HEK293 (cell line): ENCODE results near the gene HDDC3.

ENCODE experiments used
- CTCF ChIA-PET: fragments of 350-600 bp; formaldehyde crosslinking; extraction: SDS; loops from one replicate; lab custom pipeline; 2021; ENCODE audit warnings: antibody characterized with exemption; lab: Yijun Ruan, JAX
- POLR2A ChIA-PET: fragments of 300-600 bp; formaldehyde crosslinking; extraction: SDS; loops from one replicate; lab custom pipeline; 2020; ENCODE audit warnings: antibody characterized with exemption, inconsistent platforms; lab: Yijun Ruan, JAX
- H3K27ac ChIP-seq: fragments of 200-500 bp; sonication (Bioruptor generic); 2 replicates; pipeline ENCODE4 v1.5.1; 2014; ENCODE audit warnings: low read depth, low read length, control low read depth, inconsistent platforms; ENCODE audit errors: extremely low read depth
- H3K36me3 ChIP-seq, 2 experiments: fragments of 200-500 bp in 1 of 2; sonication (Bioruptor generic) in 1 of 2; 1 replicate in 1 of 2; 2 replicates in 1 of 2; pipeline ENCODE4 v1.5.1; 2014 to 2017; ENCODE audit warnings: inconsistent platforms in 2 of 2, low read length in 2 of 2; ENCODE audit not compliant: control insufficient read depth in 2 of 2, insufficient read depth in 1 of 2
- H3K4me1 ChIP-seq: fragments of 200-500 bp; sonication (Bioruptor generic); 2 replicates; pipeline ENCODE4 v1.5.1; 2014; ENCODE audit warnings: mild to moderate bottlenecking, low read length, inconsistent platforms; ENCODE audit not compliant: control insufficient read depth, insufficient read depth
- H3K4me3 ChIP-seq: 2 replicates; pipeline ENCODE4 v1.5.1; 2011; ENCODE audit warnings: low read depth, mild to moderate bottlenecking, control low read depth, low read length, moderate library complexity
- H3K9me3 ChIP-seq: fragments of 200-500 bp; sonication (Bioruptor generic); 2 replicates; pipeline ENCODE4 v1.5.1; 2014; ENCODE audit warnings: low read depth, low read length, inconsistent platforms; ENCODE audit not compliant: control insufficient read depth, insufficient read depth
- ATF2 ChIP-seq: fragments of 450-650 bp; formaldehyde crosslinking; IDR thresholded peaks from 2 replicates; pipeline ENCODE4 v1.5.1; 2016; ENCODE audit warnings: missing biosample characterization, missing genetic modification characterization, low read depth
- HIC1 ChIP-seq: fragments of 450-650 bp; formaldehyde crosslinking; IDR thresholded peaks from 2 replicates; pipeline ENCODE4 v1.5.1; 2016; ENCODE audit warnings: missing biosample characterization, missing genetic modification characterization
- KLF10 ChIP-seq: fragments of 450-650 bp; IDR thresholded peaks from 2 replicates; pipeline ENCODE4 v1.5.1; 2018; ENCODE audit warnings: missing biosample characterization, mild to moderate bottlenecking, missing genetic modification characterization
- KLF17 ChIP-seq: fragments of 450-650 bp; formaldehyde crosslinking; IDR thresholded peaks from 2 replicates; pipeline ENCODE4 v1.5.1; 2016; ENCODE audit warnings: missing biosample characterization, missing genetic modification characterization
- KLF7 ChIP-seq: fragments of 450-650 bp; formaldehyde crosslinking; IDR thresholded peaks from 2 replicates; pipeline ENCODE4 v1.5.1; 2016; ENCODE audit warnings: missing biosample characterization, missing genetic modification characterization, borderline replicate concordance
- PRDM1 ChIP-seq: fragments of 450-650 bp; formaldehyde crosslinking; IDR thresholded peaks from 2 replicates; pipeline ENCODE4; 2016; ENCODE audit warnings: missing biosample characterization, missing genetic modification characterization
- PRDM6 ChIP-seq: fragments of 450-650 bp; formaldehyde crosslinking; IDR thresholded peaks from 2 replicates; pipeline ENCODE4 v1.5.1; 2017; ENCODE audit warnings: missing biosample characterization, missing genetic modification characterization
- RBAK ChIP-seq: fragments of 450-650 bp; formaldehyde crosslinking; IDR thresholded peaks from 2 replicates; pipeline ENCODE4 v1.5.1; 2016; ENCODE audit warnings: missing biosample characterization, missing genetic modification characterization
- ZFP41 ChIP-seq: fragments of 450-650 bp; formaldehyde crosslinking; IDR thresholded peaks from 2 replicates; pipeline ENCODE4 v1.5.1; 2016; ENCODE audit warnings: missing biosample characterization, missing genetic modification characterization, borderline replicate concordance
- ZNF138 ChIP-seq: fragments of 450-650 bp; formaldehyde crosslinking; IDR thresholded peaks from 2 replicates; pipeline ENCODE4 v1.5.1; 2016; ENCODE audit warnings: missing biosample characterization, missing genetic modification characterization, borderline replicate concordance
- ZNF157 ChIP-seq: fragments of 450-650 bp; formaldehyde crosslinking; IDR thresholded peaks from 2 replicates; pipeline ENCODE4 v1.5.1; 2016; ENCODE audit warnings: missing biosample characterization, missing genetic modification characterization
- ZNF184 ChIP-seq: fragments of 450-650 bp; IDR thresholded peaks from 2 replicates; pipeline ENCODE4 v1.5.1; 2018; ENCODE audit warnings: missing biosample characterization, mild to moderate bottlenecking, missing genetic modification characterization
- ZNF214 ChIP-seq: fragments of 450-650 bp; formaldehyde crosslinking; IDR thresholded peaks from 2 replicates; pipeline ENCODE4 v1.5.1; 2017; ENCODE audit warnings: missing biosample characterization, mild to moderate bottlenecking, missing genetic modification characterization, borderline replicate concordance
- ZNF354C ChIP-seq: fragments of 450-650 bp; formaldehyde crosslinking; IDR thresholded peaks from 2 replicates; pipeline ENCODE4 v1.5.1; 2016; ENCODE audit warnings: missing biosample characterization, missing genetic modification characterization, low read depth, borderline replicate concordance
- ZNF391 ChIP-seq: fragments of 450-650 bp; formaldehyde crosslinking; IDR thresholded peaks from 2 replicates; pipeline ENCODE4 v1.5.1; 2016; ENCODE audit warnings: low read depth, missing biosample characterization, missing genetic modification characterization, borderline replicate concordance
- ZNF423 ChIP-seq: fragments of 450-650 bp; formaldehyde crosslinking; IDR thresholded peaks from 2 replicates; pipeline ENCODE4 v1.5.1; 2016; ENCODE audit warnings: missing biosample characterization, missing genetic modification characterization
- ZNF544 ChIP-seq: fragments of 450-650 bp; formaldehyde crosslinking; IDR thresholded peaks from 2 replicates; pipeline ENCODE4 v1.5.0; 2017; ENCODE audit warnings: missing biosample characterization, missing genetic modification characterization
- ZNF664 ChIP-seq: fragments of 450-650 bp; formaldehyde crosslinking; IDR thresholded peaks from 2 replicates; pipeline ENCODE4 v1.5.1; 2016; ENCODE audit warnings: missing biosample characterization, missing genetic modification characterization
- ZNF707 ChIP-seq: fragments of 450-650 bp; formaldehyde crosslinking; IDR thresholded peaks from 2 replicates; pipeline ENCODE4 v1.5.1; 2016; ENCODE audit warnings: missing biosample characterization, missing genetic modification characterization
- ZNF76 ChIP-seq: fragments of 450-650 bp; formaldehyde crosslinking; IDR thresholded peaks from 2 replicates; pipeline ENCODE4; 2016; ENCODE audit warnings: low read depth, missing biosample characterization, missing genetic modification characterization, borderline replicate concordance
- ZSCAN16 ChIP-seq: fragments of 450-650 bp; formaldehyde crosslinking; IDR thresholded peaks from 2 replicates; pipeline ENCODE4 v1.5.1; 2016; ENCODE audit warnings: missing biosample characterization, missing genetic modification characterization
- ZSCAN18 ChIP-seq: fragments of 450-650 bp; formaldehyde crosslinking; IDR thresholded peaks from 2 replicates; pipeline ENCODE4 v1.5.1; 2016; ENCODE audit warnings: missing biosample characterization, missing genetic modification characterization

HDDC3 gene

GRCh38 chr15:90954712-90955623, 22.6 kb upstream of the HDDC3 start, which contains the start of gene RCCD1:
Gene RCCD1 (plus strand): TSS chr15:90954884. CDS start chr15:90956735, 1,851 bp downstream.
- Histone ChIP-seq H3K4me1 (no peaks in the 10 kb centered on the region; the same call in 1 of the 2 replicates), H3K36me3 (peaks cover 30 to 65% of the 10 kb centered on the region in 2 experiments), H3K4me3 (peak within 1 kb of the TSS; percentile 73), H3K27ac (peak within 1 kb of the TSS; percentile 88), H3K9me3 (no peaks in the 10 kb centered on the region)
- POLR2A ChIA-PET, result interaction anchor here (0.6 to 7.8 kb wide), 17 partner anchors 9 to 1949 kb away, joined by 3 to 179 read pairs (median 7); partner anchors contain the start of genes CIB1, GDPGP1, HDDC3 and MAN2A2
- CTCF ChIA-PET, result interaction anchor here (0.6 to 11.9 kb wide), 14 partner anchors 10 to 958 kb away, joined by 3 to 163 read pairs (median 11); partner anchors contain the start of genes HDDC3, MAN2A2, UNC45A and VPS33B
- no peak for TF ChIP-seq ZFP41 (tag by site-specific recombination)
- no peak for TF ChIP-seq ZNF157 (tag by site-specific recombination)
- no peak for TF ChIP-seq PRDM1 (tag by site-specific recombination)
- no peak for TF ChIP-seq PRDM6 (tag by site-specific recombination)
- TF ChIP-seq ATF2 (tag by site-specific recombination), result peak; percentile 80
- peak; percentile 72 for TF ChIP-seq KLF10
- TF ChIP-seq ZNF138, result no peak
- TF ChIP-seq ZNF354C (tag by site-specific recombination), result no peak
- TF ChIP-seq ZSCAN16 (tag by site-specific recombination), result 0 out of 2 replicates have a peak, but pooled peaks have one; percentile 15
- peak; percentile 91 for TF ChIP-seq KLF17
- no peak for TF ChIP-seq ZNF544 (tag by site-specific recombination)
- TF ChIP-seq ZNF664 (tag by site-specific recombination), result no peak
- no peak; the same call in 1 of the 2 replicates for TF ChIP-seq ZNF423 (tag by site-specific recombination)
- no peak for TF ChIP-seq ZNF707 (tag by site-specific recombination)
- TF ChIP-seq ZNF391, result peak; percentile 30; the same call in 1 of the 2 replicates
- no peak for TF ChIP-seq ZNF214
- no peak for TF ChIP-seq RBAK (tag by site-specific recombination)
- peak; percentile 64; the same call in 1 of the 2 replicates for TF ChIP-seq ZNF76 (tag by site-specific recombination)
- peak; percentile 25; the same call in 1 of the 2 replicates for TF ChIP-seq ZSCAN18 (tag by site-specific recombination)
- peak; percentile 86 for TF ChIP-seq HIC1 (tag by site-specific recombination)
- TF ChIP-seq ZNF184 (tag by site-specific recombination), result peak; percentile 67
- peak; percentile 93 for TF ChIP-seq KLF7 (tag by site-specific recombination)
